DND-41 (cell line): ENCODE results near the gene RSPO1.
"Not testable (repeated sequence)": the region's sequence is repeated elsewhere in the genome, so short reads cannot be mapped to it uniquely, and the experiment has no call there.

Source experiments
- ATAC-seq: fragments of 200-7000 bp; cut with Tn5 transposase; 3 replicates; pipeline ENCODE4 v1.9.1; 2021; ENCODE audit warnings: low read depth; ENCODE audit not compliant: insufficient read depth
- DNase-seq: peaks from one replicate; pipeline ENCODE4 v3.0.0-alpha.2; 2020
- H2AFZ ChIP-seq: 2 replicates; pipeline ENCODE4 v1.6.0; 2012; ENCODE audit warnings: low read depth, low read length
- H3K27ac ChIP-seq: 2 replicates; pipeline ENCODE4 v1.5.1; 2012; ENCODE audit warnings: low read length, inconsistent platforms
- H3K27me3 ChIP-seq: fragments of 200-600 bp; sonication (generic); 2 replicates; pipeline ENCODE4 v1.6.0; 2012; ENCODE audit warnings: low read length, mild to moderate bottlenecking, inconsistent platforms; ENCODE audit not compliant: insufficient read depth, poor library complexity
- H3K36me3 ChIP-seq: 2 replicates; pipeline ENCODE4 v1.5.1; 2012; ENCODE audit warnings: low read length, inconsistent platforms; ENCODE audit not compliant: insufficient read depth
- H3K4me1 ChIP-seq: 2 replicates; pipeline ENCODE4 v1.5.1; 2012; ENCODE audit warnings: mild to moderate bottlenecking, low read length; ENCODE audit not compliant: insufficient read depth
- H3K4me2 ChIP-seq: 2 replicates; pipeline ENCODE4 v1.6.0; 2012; ENCODE audit warnings: mild to moderate bottlenecking, moderate library complexity, low read length, inconsistent platforms; ENCODE audit not compliant: insufficient read depth
- H3K4me3 ChIP-seq, 2 experiments: fragments of 200-600 bp in 1 of 2; shearing (Covaris generic) in 1 of 2; 2 replicates each; pipeline ENCODE4 v1.5.1; 2012 to 2016; ENCODE audit warnings: inconsistent platforms in 2 of 2, low read length in 2 of 2, mild to moderate bottlenecking in 2 of 2, low read depth in 1 of 2, moderate library complexity in 1 of 2
- H3K79me2 ChIP-seq: 2 replicates; pipeline ENCODE4 v1.6.0; 2012; ENCODE audit warnings: low read length, inconsistent platforms; ENCODE audit not compliant: insufficient read depth
- H3K9ac ChIP-seq: 2 replicates; pipeline ENCODE4 v1.6.0; 2012; ENCODE audit warnings: low read depth, mild to moderate bottlenecking, inconsistent platforms, low read length, moderate library complexity
- H3K9me3 ChIP-seq: 2 replicates; pipeline ENCODE4 v1.5.1; 2012; ENCODE audit warnings: low read length, moderate library complexity, mild to moderate bottlenecking, inconsistent platforms; ENCODE audit not compliant: insufficient read depth, severe bottlenecking
- H4K20me1 ChIP-seq: 2 replicates; pipeline ENCODE4 v1.6.0; 2012; ENCODE audit warnings: low read length; ENCODE audit not compliant: insufficient read depth
- EZH2 ChIP-seq: IDR thresholded peaks from 3 replicates; pipeline ENCODE4 v1.6.1; 2012; ENCODE audit warnings: borderline replicate concordance, low read depth, mild to moderate bottlenecking, moderate library complexity, low read length, inconsistent platforms; ENCODE audit not compliant: severe bottlenecking
- TF ChIP-seq, protein P1 (sequence below): IDR thresholded peaks from 2 replicates; pipeline ENCODE4 v1.5.1; 2012; ENCODE audit warnings: borderline replicate concordance, low read length, moderate library complexity, mild to moderate bottlenecking; ENCODE audit not compliant: poor library complexity, severe bottlenecking; ENCODE audit errors: extremely low read depth

The RSPO1 gene

DNA sequence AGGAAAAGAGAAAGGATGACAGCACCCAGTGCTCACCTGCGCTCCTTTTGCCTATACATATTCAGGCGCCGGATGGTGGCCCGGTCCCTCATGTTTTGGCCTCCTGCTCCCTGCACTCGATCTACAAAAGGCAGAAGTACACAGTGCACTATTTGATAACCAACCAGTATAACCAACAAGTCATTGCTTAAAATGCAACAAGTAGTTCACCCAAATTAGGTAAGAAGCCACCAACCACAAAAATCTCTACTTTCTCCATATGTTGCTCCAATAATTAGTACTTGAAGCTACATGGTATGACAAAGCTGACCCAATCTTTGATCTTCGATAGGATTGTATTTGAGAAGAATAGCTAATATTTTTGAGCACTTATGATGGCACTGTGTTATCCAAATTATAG lies 41.0 kb downstream of the RSPO1 start:
- H3K4me3 ChIP-seq: no peak overlapping the region
- peaks cover 29% of the 10 kb centered on the region for H3K4me1 ChIP-seq
- no peak overlapping the region for H3K9ac ChIP-seq

DNA sequence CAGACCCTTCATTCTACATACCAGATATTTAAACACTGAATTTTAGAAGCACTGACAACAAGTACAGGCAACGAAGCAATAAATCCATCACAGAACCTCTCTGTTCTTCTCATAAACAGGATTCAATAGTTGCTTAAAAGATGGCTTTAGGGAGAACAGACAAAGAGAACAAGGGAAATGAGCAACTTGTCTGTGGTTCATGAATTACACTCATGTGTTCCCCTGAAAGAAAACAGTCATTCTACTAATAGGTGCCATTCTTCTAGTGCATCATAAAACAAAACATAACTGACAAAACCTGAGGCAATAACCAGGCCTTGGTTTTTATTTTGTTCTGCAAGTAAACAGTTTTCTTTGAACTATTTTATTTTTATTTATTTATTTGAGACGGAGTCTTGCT lies 45.8 kb downstream of the RSPO1 start:
- Histone ChIP-seq H3K27ac (no peak overlapping the region), H3K79me2 (peaks cover 26% of the 10 kb centered on the region), H4K20me1 (peaks cover 12% of the 10 kb centered on the region; the same call in 1 of the 2 replicates), H3K9me3 (no peaks in the 10 kb centered on the region), H3K9ac (no peak overlapping the region), H3K4me2 (no peak overlapping the region), H3K27me3 (no peaks in the 10 kb centered on the region), H2AFZ (no peak overlapping the region), H3K4me3 (no peak overlapping the region), H3K36me3 (peaks cover 91% of the 10 kb centered on the region), H3K4me1 (peaks cover 8% of the 10 kb centered on the region; the same call in 1 of the 2 replicates)
- ATAC-seq (no peak), DNase-seq (no peak)
- TF ChIP-seq, protein P1, sequence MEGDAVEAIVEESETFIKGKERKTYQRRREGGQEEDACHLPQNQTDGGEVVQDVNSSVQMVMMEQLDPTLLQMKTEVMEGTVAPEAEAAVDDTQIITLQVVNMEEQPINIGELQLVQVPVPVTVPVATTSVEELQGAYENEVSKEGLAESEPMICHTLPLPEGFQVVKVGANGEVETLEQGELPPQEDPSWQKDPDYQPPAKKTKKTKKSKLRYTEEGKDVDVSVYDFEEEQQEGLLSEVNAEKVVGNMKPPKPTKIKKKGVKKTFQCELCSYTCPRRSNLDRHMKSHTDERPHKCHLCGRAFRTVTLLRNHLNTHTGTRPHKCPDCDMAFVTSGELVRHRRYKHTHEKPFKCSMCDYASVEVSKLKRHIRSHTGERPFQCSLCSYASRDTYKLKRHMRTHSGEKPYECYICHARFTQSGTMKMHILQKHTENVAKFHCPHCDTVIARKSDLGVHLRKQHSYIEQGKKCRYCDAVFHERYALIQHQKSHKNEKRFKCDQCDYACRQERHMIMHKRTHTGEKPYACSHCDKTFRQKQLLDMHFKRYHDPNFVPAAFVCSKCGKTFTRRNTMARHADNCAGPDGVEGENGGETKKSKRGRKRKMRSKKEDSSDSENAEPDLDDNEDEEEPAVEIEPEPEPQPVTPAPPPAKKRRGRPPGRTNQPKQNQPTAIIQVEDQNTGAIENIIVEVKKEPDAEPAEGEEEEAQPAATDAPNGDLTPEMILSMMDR: no peak
- no peak for TF ChIP-seq EZH2

More for the DNA sequence above, 41.0 kb downstream of the RSPO1 start:
- H4K20me1 ChIP-seq: peaks cover 21% of the 10 kb centered on the region; the same call in 1 of the 2 replicates
- no peaks in the 10 kb centered on the region for H3K9me3 ChIP-seq
- H2AFZ ChIP-seq: no peak overlapping the region
- H3K79me2 ChIP-seq: peaks cover 39% of the 10 kb centered on the region
- H3K27ac ChIP-seq: no peak overlapping the region
- H3K4me2 ChIP-seq: peak overlapping the region; percentile 85; the same call in 1 of the 2 replicates
- DNase-seq: no peak
- no peak for ATAC-seq
- no peaks in the 10 kb centered on the region for H3K27me3 ChIP-seq
- peaks cover 50% of the 10 kb centered on the region for H3K36me3 ChIP-seq
- TF ChIP-seq, protein P1: no peak
- no peak for TF ChIP-seq EZH2

DNA sequence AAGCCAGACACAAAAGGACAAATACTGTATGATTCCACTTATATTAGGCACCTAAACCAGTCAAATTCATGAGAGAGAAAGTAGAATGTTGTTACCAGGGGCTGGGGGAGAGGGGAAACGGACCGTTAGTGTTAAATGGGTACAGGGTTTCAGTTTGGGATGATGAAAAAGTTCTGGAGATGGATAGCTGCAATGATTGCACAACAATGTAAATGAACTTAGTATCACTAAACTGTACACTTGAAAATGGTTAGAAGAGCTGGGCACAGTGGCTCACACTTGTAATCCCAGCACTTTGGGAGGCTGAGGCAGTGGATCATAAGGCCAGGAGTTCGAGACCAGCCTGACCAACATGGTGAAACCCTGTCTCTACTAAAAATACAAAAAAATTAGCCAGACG lies 50.1 kb downstream of the RSPO1 start:
- not testable (repeated sequence) for H3K27me3 ChIP-seq, H2AFZ ChIP-seq, H3K79me2 ChIP-seq, H3K4me2 ChIP-seq, H3K27ac ChIP-seq, H3K9me3 ChIP-seq, H3K4me3 ChIP-seq, H3K4me1 ChIP-seq, H3K9ac ChIP-seq, DNase-seq, ATAC-seq, H4K20me1 ChIP-seq
- peaks cover 89% of the 10 kb centered on the region for H3K36me3 ChIP-seq

DNA sequence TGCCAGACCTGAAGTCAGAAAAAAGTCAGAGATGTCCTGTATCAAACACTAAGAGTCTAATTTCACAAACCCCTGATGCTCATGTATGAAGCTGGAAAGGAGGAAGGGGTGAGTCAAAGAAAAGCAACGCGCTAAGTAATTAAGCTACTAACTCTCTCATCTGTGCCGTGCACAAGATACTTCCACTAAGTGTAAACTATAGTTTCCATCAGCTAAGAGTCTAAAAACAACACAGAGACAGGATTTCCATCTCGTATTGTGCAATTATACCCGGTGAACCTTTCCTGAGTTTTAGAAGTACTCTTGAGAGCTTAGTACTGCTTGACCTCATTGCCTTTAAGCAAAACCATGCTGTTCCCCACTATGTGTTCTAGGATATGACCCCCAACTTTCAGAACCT lies 59.0 kb downstream of the RSPO1 start:
- peaks cover 90% of the 10 kb centered on the region for H3K36me3 ChIP-seq
- no peak for ATAC-seq
- no peak for DNase-seq
- no peak overlapping the region for H3K9ac ChIP-seq
- H3K27me3 ChIP-seq: no peaks in the 10 kb centered on the region
- no peaks in the 10 kb centered on the region for H3K4me1 ChIP-seq
- H3K4me2 ChIP-seq: no peak overlapping the region
- H2AFZ ChIP-seq: no peak overlapping the region
- H4K20me1 ChIP-seq: no peaks in the 10 kb centered on the region; the same call in 1 of the 2 replicates
- H3K4me3 ChIP-seq: no peak overlapping the region
- no peaks in the 10 kb centered on the region for H3K9me3 ChIP-seq
- TF ChIP-seq, protein P1: no peak
- TF ChIP-seq EZH2: no peak
- no peaks in the 10 kb centered on the region for H3K79me2 ChIP-seq
- H3K27ac ChIP-seq: no peak overlapping the region
